Ramos (cell line): Measurements from ENCODE around the gene METTL1.

Source experiments
- in situ Hi-C: fragments of 300-500 bp; cut with MboI; formaldehyde crosslinking; loops from one replicate; pipeline ENCODE4 v1.14.3; 2022; ENCODE audit warnings: low sequenced_read_pairs; ENCODE audit not compliant: unreplicated experiment

The METTL1 gene

DNA sequence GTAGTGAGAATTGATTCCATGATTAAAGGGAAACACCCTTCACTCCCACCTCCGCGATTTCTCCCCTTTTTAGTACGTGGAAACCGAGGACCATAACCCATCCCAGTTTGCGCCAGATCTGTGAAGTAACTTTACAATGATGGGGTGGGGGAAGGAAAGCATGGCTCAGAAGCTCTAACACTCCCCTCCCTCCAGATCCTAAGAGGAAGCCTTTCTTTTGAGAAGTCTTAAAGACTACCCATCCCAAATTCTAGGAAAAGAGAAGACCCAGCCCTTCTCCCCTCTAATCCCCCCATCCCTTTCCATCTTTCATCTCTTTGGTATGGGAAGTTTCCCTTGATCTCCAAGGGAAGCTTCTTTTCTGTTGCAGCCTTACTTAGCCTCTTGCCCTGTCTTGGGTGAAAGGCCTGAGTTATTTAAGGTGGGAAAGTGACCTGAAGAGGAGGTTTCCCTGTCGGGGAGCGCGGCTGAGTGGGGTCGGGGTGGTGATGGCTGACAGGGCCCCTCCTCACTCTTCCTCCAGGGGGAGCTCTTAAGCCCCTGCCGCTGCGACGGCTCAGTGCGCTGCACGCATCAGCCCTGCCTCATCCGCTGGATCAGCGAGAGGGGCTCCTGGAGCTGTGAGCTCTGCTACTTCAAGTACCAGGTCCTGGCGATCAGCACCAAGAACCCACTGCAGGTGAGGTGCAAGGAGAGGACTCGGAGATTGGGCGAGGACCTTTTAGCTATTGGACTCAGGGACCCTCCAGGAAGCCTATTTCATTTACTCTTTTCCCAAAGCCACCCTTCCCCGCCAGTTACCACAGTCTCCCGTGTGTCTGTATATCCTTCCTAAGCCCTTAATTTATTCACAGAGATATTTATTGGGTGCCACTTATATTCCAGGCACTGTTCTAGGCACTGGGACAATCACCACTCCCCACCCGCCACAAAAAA is 15.2 kb downstream of the METTL1 start:
- in situ Hi-C loops: loop anchor here (25.0 kb wide), 1 partner anchor 519 kb away; the partner anchor contains the start of gene SHMT2

DNA sequence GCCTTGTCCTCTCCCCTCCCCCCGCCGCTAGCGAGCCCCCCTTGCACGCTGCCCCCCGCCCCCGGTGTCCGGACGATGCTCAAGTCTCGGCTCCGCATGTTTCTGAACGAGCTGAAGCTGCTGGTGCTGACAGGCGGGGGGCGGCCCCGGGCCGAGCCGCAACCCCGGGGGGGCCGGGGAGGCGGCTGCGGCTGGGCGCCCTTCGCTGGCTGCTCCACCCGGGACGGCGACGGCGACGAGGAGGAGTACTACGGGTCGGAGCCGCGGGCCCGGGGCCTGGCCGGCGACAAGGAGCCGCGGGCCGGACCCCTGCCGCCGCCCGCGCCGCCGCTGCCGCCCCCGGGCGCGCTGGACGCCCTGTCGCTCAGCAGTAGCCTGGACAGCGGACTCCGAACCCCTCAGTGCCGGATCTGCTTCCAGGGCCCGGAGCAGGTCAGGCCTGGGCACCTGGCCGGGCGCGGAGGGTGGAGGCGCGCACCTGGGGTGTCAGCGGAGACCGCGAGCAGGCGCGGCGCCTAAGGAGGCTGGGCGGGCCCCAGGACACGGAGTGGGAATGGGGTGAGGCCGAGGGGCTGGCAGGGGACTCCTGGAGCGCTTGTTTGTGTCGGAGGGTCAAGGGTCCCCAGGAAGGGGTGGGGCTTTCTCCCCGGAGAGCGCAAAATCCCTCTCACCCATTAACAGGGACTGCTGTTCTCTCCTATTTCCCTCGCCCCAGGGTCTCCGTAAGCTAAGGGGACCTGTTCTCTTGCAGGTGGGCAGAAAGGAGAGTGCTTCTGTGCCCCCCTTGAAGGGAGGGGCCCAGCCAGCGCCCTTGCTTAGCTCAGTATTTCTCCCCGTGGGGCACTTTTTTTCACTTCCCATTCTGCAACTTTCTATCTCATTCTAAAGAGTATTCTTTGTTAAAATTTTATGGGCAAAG is 16.2 kb downstream of the METTL1 start:
- in situ Hi-C loops: loop anchor here (25.0 kb wide), 1 partner anchor 518 kb away; the partner anchor contains the start of gene SHMT2

- in situ Hi-C loops: loop anchor here (25.0 kb wide), 1 partner anchor 518 kb away; the partner anchor contains the start of gene SHMT2
Observed at GRCh38 chr12:57755194-57755453, 16.8 kb downstream of the METTL1 start.

DNA sequence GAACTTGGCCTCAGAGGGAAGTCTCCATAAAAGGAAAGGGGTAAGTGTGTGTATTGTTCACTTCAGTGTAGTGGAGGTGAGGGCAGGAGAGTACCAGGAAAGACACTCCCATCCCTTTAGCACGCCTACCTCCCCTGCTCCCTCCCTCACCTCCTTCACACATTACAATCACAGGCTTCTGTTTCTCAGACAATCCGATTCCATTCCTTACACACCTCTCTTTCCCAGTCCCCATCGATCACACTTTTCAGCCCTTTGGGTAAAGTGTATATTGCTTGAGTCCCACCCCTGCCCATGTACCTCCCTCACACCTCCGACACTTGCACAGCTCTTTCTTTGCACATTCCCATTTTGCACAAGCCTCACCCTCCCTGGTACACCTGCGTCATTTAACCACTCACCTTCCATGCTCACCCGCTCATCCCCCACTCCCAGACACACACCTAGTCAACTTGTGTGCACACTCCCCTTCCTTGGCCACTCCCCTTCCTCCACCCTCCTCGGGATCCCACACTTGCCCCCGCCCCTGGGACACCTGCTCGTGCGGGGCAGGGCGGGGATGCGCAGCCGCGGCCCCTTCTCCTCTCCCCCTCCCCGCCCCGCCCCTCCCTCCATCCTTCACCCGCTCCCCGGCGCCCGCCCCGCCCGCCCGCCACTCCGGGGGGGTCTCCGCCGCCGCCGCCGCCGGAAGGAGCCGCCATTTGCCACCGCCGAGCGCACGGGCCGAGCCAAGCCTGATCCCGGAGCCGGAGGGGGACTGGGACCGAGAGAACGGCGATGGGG is 17.3 kb downstream of the METTL1 start, which contains the start of gene MARCHF9:
Gene MARCHF9, plus strand, starts transcription at position 693 of the 783 bp plus-strand sequence. CDS start 426 bp downstream, outside the sequence.
- in situ Hi-C loops: loop anchor here (25.0 kb wide), 1 partner anchor 517 kb away; the partner anchor contains the start of gene SHMT2

DNA sequence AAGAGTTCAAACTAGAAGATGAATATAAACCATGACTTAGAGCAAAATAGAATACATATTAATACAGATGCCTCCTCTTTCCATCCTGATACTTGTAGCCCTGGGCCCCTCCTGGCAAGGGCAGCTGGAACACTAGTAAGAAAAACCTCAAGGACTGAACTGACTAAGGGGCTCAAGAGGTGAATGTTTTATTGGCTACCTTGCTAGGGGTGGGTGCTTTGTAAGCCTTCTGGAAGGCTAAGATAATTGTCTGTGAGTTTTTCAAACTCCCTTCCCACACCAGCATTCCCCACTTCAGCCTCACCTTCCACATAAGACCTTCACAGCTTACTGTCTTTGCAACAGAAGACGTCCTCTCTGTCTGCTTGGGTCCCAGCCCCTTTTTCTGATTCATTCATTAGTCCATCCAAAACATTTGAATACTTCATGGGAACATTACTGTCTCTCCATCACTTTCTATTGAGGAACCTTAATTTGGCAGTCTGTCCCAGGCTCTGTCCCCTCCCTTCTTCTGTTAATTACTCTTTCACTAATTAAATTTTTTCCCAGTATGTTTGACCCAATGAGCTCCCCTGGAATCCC is 18.1 kb downstream of the METTL1 start:
- in situ Hi-C loops: loop anchor here (25.0 kb wide), 1 partner anchor 517 kb away; the partner anchor contains the start of gene SHMT2

GRCh38 chr12:57752668-57753000 is 19.3 kb downstream of the METTL1 start:
- in situ Hi-C loops: loop anchor here (25.0 kb wide), 1 partner anchor 515 kb away; the partner anchor contains the start of gene SHMT2

DNA sequence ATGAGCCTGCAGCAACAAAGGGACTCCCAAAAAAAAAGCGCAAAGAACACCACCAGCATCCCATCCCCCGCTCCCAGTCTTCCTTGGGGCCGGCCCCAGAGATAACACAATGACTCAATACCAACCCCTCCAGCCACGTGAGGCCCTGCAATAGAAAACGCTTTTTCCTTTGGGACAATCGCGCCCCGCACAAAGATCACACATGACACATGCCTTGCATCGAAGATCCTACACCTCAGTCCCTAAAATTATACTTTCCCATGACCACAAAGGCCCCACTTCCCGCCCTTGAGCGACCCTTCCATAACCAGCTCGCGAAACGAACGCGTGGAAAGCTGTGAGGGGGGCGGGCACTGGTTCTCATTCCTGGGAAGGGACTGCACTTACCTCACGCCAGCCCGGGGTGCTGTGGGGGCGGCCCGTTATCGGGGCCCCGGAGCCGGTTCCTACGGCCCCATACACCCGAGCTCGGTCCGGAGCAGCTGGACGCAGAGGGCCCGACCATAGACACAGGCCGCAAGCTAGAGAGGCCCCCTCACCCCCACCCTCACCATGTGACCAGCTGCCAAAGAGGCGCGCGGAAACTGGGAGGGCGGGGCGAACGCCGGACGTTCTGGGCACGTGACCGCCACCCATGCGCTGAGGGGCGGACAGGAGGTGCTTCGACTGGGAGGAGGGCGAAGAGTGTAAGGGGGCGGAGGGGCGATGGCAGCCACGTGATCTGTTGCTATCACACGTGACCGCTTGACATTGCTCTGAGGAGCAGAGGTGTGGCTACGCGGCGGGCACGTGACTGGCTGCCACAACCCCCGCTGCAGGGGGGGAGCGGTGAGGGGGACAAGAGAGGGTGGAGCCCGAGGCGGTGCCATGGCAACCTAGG is 19.9 kb downstream of the METTL1 start, which contains the start of gene CDK4:
Gene CDK4, minus strand, starts transcription at position 523 of the 880 bp plus-strand sequence. CDS start 593 bp downstream, outside the sequence.
- in situ Hi-C loops: loop anchor here (25.0 kb wide), 1 partner anchor 515 kb away; the partner anchor contains the start of gene SHMT2

- in situ Hi-C loops: loop anchor here (25.0 kb wide), 1 partner anchor 514 kb away; the partner anchor contains the start of gene SHMT2
Observed at GRCh38 chr12:57751432-57751787, 20.5 kb downstream of the METTL1 start.

DNA sequence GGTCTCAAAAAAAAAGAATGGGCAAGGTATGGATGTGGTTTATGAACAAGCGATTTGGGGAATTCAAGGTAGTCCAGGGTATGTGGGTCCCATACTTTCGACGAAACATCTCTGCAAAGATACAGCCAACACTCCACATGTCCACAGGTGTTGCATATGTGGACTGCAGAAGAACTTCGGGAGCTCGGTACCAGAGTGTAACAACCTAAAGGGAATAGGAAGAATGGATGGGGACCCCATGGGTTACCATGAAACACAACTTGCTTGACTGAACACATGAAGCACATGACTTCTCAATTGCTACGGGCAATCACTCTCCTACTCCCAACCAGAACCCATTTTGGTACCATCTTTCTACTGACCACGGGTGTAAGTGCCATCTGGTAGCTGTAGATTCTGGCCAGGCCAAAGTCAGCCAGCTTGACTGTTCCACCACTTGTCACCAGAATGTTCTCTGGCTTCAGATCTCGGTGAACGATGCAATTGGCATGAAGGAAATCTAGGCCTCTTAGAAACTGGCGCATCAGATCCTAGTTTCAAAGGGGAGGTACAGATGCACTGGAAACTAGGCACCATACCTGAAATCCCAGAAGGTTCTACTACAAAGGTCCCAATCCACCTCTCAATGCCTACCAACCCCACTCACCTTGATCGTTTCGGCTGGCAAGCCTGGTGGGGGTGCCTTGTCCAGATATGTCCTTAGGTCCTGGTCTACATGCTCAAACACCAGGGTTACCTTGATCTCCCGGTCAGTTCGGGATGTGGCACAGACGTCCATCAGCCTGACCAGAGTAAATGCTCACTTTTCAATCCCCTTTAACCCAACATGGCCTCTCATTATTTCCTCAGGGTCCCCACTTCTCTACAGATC is 21.1 kb downstream of the METTL1 start:
- in situ Hi-C loops: loop anchor here (25.0 kb wide), 1 partner anchor 513 kb away; the partner anchor contains the start of gene SHMT2

- in situ Hi-C loops: no loop called here
Observed at GRCh38 chr12:57749061-57749460, 22.8 kb downstream of the METTL1 start.

- in situ Hi-C loops: no loop called here
Observed at GRCh38 chr12:57746025-57746424, 25.9 kb downstream of the METTL1 start.

DNA sequence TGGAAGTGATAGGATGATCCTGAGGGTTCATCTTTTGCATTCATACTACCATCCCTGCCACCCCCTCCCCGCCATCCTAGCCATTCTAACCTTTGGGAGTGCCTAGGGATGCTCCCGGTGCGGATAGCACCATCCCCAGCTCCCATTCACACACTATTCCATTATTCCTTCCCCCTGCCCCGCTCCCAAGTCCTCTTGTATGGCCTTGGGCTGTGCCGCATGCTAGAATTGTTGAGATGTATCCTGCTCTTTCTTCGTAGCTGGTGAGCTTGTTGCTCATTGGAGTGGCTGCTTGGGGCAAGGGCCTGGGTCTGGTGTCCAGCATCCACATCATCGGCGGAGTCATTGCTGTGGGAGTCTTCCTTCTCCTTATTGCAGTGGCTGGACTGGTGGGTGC is 26.4 kb downstream of the METTL1 start:
- in situ Hi-C loops: no loop called here

GRCh38 chr12:57744777-57745484 is 27.0 kb downstream of the METTL1 start, which contains the start of gene TSPAN31:
TSS of gene TSPAN31 (plus strand) at chr12:57745039. CDS start at chr12:57745155, 116 bp downstream.
- in situ Hi-C loops: no loop called here

DNA sequence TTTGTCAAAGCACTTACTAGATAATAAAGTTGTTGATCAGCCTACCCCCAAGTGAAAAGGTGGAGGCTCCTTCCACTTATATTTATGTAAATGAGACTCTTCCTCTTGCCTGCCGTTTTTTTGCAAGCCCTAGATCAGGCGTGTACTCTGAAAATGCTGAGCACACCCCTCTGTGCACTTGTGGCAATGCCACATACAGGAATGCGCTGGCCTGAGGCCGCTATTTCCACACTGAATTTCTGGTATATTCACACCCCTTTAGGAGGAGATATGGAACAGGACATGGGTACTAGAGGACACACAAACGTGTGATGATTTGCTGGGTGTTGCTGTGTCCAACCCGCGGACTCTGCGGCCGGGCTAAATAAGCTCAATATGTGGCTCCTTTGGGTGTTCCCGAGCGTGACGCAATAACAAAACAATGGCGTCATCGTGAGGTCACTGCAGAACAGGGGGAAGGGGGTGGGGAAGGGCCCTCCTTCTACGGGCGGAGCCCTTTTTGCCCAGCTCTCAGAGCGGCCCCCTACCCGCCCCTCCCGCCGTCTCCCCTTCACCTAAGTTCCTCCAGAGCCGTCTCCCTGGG is 27.6 kb downstream of the METTL1 start:
- in situ Hi-C loops: no loop called here

GRCh38 chr12:57743769-57744168 is 28.1 kb downstream of the METTL1 start:
- in situ Hi-C loops: no loop called here
